ENCODE measurements around the gene AFF2. TPM values are rescaled to one million over a fixed set of nuclear protein-coding genes. Genes with fewer than 3 reads are reported as not detected.

AFF2 gene
- total RNA-seq, 2 donors from 2014 or later = 0.13 to 0.42 TPM

- Mint-ChIP-seq H3K4me3 (no peak overlapping the region), H3K27me3 (no peaks in the 10 kb centered on the region), H3K9me3 (no peaks in the 10 kb centered on the region), H3K4me1 (no peaks in the 10 kb centered on the region), H3K36me3 (ENCODE audit: low read depth) (no peaks in the 10 kb centered on the region), H3K27ac (no peak overlapping the region)
- ATAC-seq (replicated peaks) = no peak
Observed at GRCh38 chrX:148976571-148977400, 476.4 kb downstream of the AFF2 start.

DNA sequence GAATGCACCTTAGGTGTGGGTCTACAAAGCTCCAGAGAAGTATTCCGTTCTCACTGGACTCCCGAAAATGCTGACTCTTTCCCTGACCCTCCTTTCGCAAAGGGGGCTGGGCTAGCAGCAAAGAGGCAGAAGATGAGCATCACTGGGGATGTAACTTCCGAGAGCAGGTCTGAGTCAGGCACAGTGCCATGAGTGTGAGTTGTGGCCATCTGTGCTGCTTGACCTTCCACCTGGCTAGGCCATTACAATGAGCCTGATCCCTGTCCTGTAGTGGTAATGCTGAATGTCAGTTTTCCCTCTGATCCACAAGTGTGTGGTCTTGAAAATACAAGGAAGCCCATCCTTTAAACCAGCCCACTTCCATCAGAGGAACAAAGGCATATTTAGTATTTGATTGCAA lies 479.4 kb downstream of the AFF2 start:
- no peaks in the 10 kb centered on the region for H3K27me3 Mint-ChIP-seq

GRCh38 chrX:148984238-148984637 lies 483.8 kb downstream of the AFF2 start:
- ATAC-seq (replicated peaks) = no peak

More for the DNA sequence above, 479.4 kb downstream of the AFF2 start:
- no peaks in the 10 kb centered on the region for H3K36me3 Mint-ChIP-seq (ENCODE audit: low read depth)
- no peaks in the 10 kb centered on the region for H3K9me3 Mint-ChIP-seq
- H3K27ac Mint-ChIP-seq = no peak overlapping the region
- no peaks in the 10 kb centered on the region for H3K4me1 Mint-ChIP-seq
- H3K4me3 Mint-ChIP-seq = no peak overlapping the region
- no peak for ATAC-seq (replicated peaks)

DNA sequence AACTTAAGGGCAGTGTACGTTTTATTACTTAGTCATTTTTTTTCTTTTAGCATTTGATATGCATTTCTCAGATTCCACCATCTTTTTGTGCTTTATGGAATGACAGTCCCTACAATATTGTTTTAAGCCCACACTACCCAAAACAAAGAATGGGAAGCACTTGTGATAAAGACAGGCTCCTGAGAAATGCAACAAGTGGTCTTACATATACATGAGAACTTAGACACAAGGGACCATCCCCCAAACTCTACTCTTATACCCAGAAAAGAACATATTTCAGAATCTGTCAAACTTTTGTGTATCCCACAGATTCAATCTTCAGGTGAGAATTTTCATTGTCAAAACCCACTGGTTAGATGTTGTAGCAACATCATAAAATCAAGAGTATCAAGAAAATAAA lies 491.1 kb downstream of the AFF2 start:
- Mint-ChIP-seq H3K4me3 (no peak overlapping the region), H3K27me3 (no peaks in the 10 kb centered on the region), H3K9me3 (no peaks in the 10 kb centered on the region), H3K36me3 (ENCODE audit: low read depth) (no peaks in the 10 kb centered on the region), H3K27ac (no peak overlapping the region), H3K4me1 (no peaks in the 10 kb centered on the region)
- ATAC-seq (replicated peaks) = no peak

More at GRCh38 chrX:148984238-148984637, 483.8 kb downstream of the AFF2 start:
- H3K4me3 Mint-ChIP-seq = no peak overlapping the region
- H3K27me3 Mint-ChIP-seq = no peaks in the 10 kb centered on the region
- no peak overlapping the region for H3K27ac Mint-ChIP-seq
- no peaks in the 10 kb centered on the region for H3K36me3 Mint-ChIP-seq (ENCODE audit: low read depth)
- no peaks in the 10 kb centered on the region for H3K9me3 Mint-ChIP-seq
- H3K4me1 Mint-ChIP-seq = no peaks in the 10 kb centered on the region

DNA sequence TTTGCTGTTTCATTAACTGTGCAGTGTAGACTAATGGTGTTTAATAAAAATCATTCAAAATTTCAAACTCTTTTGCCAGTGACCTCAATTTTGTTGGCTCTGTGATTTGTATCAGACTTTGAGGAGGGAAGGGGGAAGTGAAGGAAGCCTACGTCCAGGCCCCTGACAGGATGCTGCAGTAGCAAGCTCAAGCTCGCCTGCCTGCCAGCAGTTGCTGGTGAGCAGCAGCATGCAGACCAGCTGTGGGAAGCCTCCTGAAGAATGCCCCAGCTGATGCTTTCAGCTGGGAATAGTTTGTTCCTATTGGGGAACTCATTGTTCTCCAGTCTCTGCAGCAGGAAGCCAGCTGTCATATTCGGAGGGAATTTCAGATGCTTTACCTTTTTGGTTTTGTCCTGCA lies 495.2 kb downstream of the AFF2 start:
- H3K36me3 Mint-ChIP-seq (ENCODE audit: low read depth) = no peaks in the 10 kb centered on the region
- no peaks in the 10 kb centered on the region for H3K4me1 Mint-ChIP-seq
- no peak overlapping the region for H3K27ac Mint-ChIP-seq
- no peaks in the 10 kb centered on the region for H3K9me3 Mint-ChIP-seq
- no peaks in the 10 kb centered on the region for H3K27me3 Mint-ChIP-seq
- no peak overlapping the region for H3K4me3 Mint-ChIP-seq
- ATAC-seq (replicated peaks) = no peak

DNA sequence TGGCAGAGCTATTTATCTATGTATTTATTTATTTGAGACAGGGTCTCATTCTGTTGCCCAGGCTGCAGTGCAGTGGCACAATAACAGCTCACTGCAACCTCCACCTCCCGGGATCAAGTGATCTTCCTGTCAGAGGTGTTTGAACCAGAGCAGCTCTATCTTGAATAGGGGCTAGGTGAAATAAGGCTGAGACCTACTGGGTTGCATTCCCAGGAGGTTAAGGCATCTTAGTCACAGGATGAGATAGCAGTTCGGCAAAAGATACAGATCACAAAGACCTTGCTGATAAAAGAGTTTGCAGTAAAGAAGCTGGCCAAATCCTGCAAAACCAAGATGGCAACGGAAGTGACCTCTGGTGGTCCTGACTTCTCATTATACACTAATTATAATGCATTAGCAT lies 501.9 kb downstream of the AFF2 start:
- Mint-ChIP-seq H3K27me3 (no peaks in the 10 kb centered on the region), H3K27ac (no peak overlapping the region), H3K4me1 (no peaks in the 10 kb centered on the region), H3K4me3 (no peak overlapping the region), H3K36me3 (ENCODE audit: low read depth) (no peaks in the 10 kb centered on the region), H3K9me3 (no peaks in the 10 kb centered on the region)
- no peak for ATAC-seq (replicated peaks)

GRCh38 chrX:149003863-149004660 lies 503.6 kb downstream of the AFF2 start:
- Mint-ChIP-seq H3K4me1 (no peaks in the 10 kb centered on the region), H3K27ac (no peak overlapping the region), H3K36me3 (ENCODE audit: low read depth) (no peaks in the 10 kb centered on the region), H3K4me3 (no peak overlapping the region), H3K9me3 (no peaks in the 10 kb centered on the region), H3K27me3 (no peaks in the 10 kb centered on the region)
- no peak for ATAC-seq (replicated peaks)

DNA sequence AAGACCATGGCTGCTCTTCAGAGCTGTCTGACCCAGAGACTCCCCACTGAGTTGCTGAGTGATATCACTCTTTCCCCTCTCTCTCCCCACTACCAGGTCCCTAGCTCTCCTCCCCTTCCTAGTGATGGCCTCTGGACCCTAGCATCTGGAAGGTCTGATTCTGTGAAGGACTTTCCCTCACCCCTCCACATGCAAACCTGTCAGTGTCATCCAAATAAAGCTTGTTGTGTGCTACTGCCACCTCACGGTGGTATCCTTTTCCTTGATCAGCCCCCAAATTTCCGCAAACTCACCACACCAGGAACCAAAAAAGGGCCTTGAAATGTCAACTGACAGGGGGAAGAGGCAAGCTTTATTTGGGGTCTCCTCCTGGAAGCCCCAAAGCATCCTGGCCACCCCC lies 504.5 kb downstream of the AFF2 start:
- no peaks in the 10 kb centered on the region for H3K9me3 Mint-ChIP-seq
- no peak overlapping the region for H3K4me3 Mint-ChIP-seq
- H3K27ac Mint-ChIP-seq = no peak overlapping the region
- H3K27me3 Mint-ChIP-seq = no peaks in the 10 kb centered on the region
- ATAC-seq (replicated peaks) = no peak
- H3K36me3 Mint-ChIP-seq (ENCODE audit: low read depth) = no peaks in the 10 kb centered on the region
- H3K4me1 Mint-ChIP-seq = no peaks in the 10 kb centered on the region

- no peaks in the 10 kb centered on the region for H3K27me3 Mint-ChIP-seq
- no peak overlapping the region for H3K4me3 Mint-ChIP-seq
- H3K4me1 Mint-ChIP-seq = no peaks in the 10 kb centered on the region
- H3K27ac Mint-ChIP-seq = no peak overlapping the region
- no peaks in the 10 kb centered on the region for H3K36me3 Mint-ChIP-seq (ENCODE audit: low read depth)
- ATAC-seq (replicated peaks) = no peak
- no peaks in the 10 kb centered on the region for H3K9me3 Mint-ChIP-seq
Observed at GRCh38 chrX:149006235-149006634, 505.8 kb downstream of the AFF2 start.

DNA sequence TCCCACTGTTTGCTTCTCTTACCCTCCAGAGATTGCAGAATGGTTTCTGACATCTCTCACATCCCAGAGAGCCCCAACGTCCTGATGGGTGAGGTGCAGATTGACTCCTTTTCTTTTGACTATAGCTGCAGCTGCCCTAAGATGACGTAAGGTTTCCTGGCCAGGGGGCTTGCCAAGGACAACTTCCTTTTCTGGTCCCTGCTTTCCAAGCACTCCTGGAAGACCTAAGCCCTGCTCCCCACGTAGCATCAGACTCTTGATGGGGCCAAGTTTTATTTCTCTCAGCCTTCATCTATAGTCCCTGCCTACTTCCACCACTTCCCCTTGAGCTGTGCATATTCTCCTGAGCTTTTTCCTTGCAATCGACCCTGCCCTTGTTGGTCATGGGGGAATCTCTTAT lies 507.0 kb downstream of the AFF2 start:
- H3K27me3 Mint-ChIP-seq = no peaks in the 10 kb centered on the region
- no peaks in the 10 kb centered on the region for H3K9me3 Mint-ChIP-seq
- no peaks in the 10 kb centered on the region for H3K36me3 Mint-ChIP-seq (ENCODE audit: low read depth)
- no peak overlapping the region for H3K4me3 Mint-ChIP-seq
- ATAC-seq (replicated peaks) = no peak
- no peaks in the 10 kb centered on the region for H3K4me1 Mint-ChIP-seq
- H3K27ac Mint-ChIP-seq = no peak overlapping the region

DNA sequence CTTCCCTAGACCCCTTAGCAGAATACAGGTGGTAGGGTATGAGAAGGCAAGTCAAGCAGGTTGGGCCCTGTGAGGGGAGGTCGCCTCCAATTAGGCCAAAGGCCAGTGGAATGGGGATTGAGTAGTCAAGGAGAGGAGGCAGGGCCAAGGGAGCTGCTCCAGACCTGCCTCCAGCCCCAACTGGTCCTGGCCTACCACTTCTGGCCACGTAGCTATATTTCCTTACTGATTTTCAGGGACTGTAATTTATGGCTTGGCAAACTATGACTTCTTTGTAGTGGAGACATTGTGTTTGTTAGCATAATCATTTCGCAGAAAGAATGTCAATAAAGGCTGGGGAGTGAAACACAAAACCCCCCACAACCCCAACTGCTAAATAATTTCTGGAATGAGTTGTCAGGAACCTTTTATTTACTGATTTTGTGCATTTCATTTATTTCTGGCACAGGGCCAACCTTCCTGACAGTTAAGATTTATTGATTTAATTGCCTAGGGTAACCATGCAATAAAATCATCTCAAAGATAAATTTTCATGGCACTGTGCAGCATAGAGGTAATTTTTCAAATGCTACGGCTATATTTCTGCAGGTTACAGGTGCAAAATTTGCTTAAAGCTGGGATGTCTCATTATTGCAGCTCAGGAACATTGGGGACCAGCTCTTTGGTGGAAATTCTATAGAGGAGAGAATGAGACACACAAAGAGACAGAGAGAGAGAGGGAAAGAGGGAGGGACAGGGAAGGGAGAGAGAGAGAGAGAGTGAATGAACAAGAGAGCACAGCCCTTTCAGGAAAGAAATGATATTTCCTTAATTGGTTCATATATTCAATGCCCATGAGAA lies 509.8 kb downstream of the AFF2 start:
- no peaks in the 10 kb centered on the region for H3K36me3 Mint-ChIP-seq (ENCODE audit: low read depth)
- no peak overlapping the region for H3K27ac Mint-ChIP-seq
- no peaks in the 10 kb centered on the region for H3K27me3 Mint-ChIP-seq
- no peak for ATAC-seq (replicated peaks)
- H3K4me1 Mint-ChIP-seq = no peaks in the 10 kb centered on the region
- H3K4me3 Mint-ChIP-seq = no peak overlapping the region
- H3K9me3 Mint-ChIP-seq = no peaks in the 10 kb centered on the region

GRCh38 chrX:149010853-149011224 lies 510.4 kb downstream of the AFF2 start:
- H3K9me3 Mint-ChIP-seq = no peaks in the 10 kb centered on the region
- no peak for ATAC-seq (replicated peaks)
- no peaks in the 10 kb centered on the region for H3K27me3 Mint-ChIP-seq
- H3K4me3 Mint-ChIP-seq = no peak overlapping the region
- no peaks in the 10 kb centered on the region for H3K4me1 Mint-ChIP-seq
- no peaks in the 10 kb centered on the region for H3K36me3 Mint-ChIP-seq (ENCODE audit: low read depth)
- H3K27ac Mint-ChIP-seq = no peak overlapping the region

DNA sequence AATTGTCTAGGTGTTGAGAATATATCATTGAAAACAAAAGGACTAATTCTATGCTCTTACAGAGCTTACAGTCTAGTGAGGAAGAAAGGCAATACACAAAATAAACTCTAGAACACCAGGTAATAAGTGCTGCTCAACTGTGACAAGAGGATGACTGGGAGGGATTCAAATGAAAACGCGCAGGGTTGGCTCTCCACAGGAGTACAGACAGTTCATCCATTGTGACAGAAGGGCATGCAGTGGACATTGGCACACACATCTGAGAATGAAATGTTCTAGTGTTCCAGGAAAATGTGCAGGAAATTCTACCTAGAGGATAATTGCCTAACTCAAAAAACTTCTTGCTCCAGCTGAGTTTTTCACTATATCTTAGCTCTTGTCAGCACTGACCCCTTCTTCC lies 512.7 kb downstream of the AFF2 start:
- H3K4me3 Mint-ChIP-seq = no peak overlapping the region
- no peaks in the 10 kb centered on the region for H3K36me3 Mint-ChIP-seq (ENCODE audit: low read depth)
- no peaks in the 10 kb centered on the region for H3K4me1 Mint-ChIP-seq
- H3K27me3 Mint-ChIP-seq = no peaks in the 10 kb centered on the region
- ATAC-seq (replicated peaks) = no peak
- no peak overlapping the region for H3K27ac Mint-ChIP-seq
- no peaks in the 10 kb centered on the region for H3K9me3 Mint-ChIP-seq

DNA sequence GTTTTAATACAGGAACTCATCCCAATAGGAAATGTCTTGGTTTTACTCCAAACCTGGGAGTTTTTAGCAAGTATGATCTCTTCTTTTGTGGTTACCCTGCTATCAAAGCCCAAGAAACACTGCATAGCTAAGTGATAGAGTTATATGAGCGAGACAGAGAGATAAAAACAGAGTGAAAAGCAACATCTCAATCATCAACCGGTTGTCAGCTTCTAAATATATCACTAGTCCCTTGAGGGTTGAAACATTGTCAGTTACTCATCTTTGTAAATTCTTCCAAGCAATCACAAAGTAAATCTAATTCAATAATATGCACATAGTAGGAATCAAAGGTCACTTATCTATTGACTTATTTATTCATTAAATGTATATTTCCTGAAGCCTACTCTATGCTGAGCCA lies 520.7 kb downstream of the AFF2 start:
- Mint-ChIP-seq H3K9me3 (no peaks in the 10 kb centered on the region), H3K4me1 (no peaks in the 10 kb centered on the region), H3K27ac (no peak overlapping the region), H3K4me3 (no peak overlapping the region), H3K27me3 (no peaks in the 10 kb centered on the region), H3K36me3 (ENCODE audit: low read depth) (no peaks in the 10 kb centered on the region)
- ATAC-seq (replicated peaks) = no peak

All from activated T-helper 17 cell treated with anti-CD3 and anti-CD28 coated beads, Interleukin-2, amount 50 U/mL, for 72 hours (primary cell).